ENCODE results near the gene SAMD14.
A peak's percentile ranks its signal among the peaks of the same experiment; 100 is the strongest.

Gene SAMD14

DNA sequence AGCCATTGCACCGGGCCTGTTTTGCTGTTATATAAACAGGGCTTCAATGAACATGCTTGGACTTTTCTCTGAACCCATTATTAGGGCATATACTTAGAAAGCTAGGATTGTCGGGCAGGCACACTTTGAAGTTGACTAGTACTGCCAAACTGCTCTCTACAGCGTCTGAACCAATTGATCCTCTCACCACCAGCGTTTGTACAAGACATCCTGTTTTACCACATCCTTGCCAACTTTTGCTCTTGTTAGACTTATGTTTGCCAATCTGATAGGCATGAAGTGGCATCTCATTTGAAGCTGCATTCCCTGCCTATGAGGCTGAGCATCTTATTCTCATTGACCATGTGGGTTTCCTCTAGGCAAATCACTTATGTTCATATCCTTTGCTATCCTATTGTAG is 27.9 kb upstream of the SAMD14 start:
- H3K9ac ChIP-seq (ENCODE audit: low read depth, low read length), result no peak overlapping the region
- no peak overlapping the region for H3K4me2 ChIP-seq (ENCODE audit: insufficient read depth, low read length)

GRCh38 chr17:50155115-50155819 is 25.3 kb upstream of the SAMD14 start:
- H3K4me2 ChIP-seq (ENCODE audit: insufficient read depth, low read length), result no peak overlapping the region
- no peak for ATAC-seq (ENCODE audit: insufficient read depth, low read depth)

More for the DNA sequence above, 27.9 kb upstream of the SAMD14 start:
- ATAC-seq (ENCODE audit: insufficient read depth, low read depth) (no peak), DNase-seq (peak; percentile 20)
- Histone ChIP-seq H3K27ac (ENCODE audit: low read length) (no peak overlapping the region), H3K27me3 (ENCODE audit: insufficient read depth, low read length, poor library complexity) (no peaks in the 10 kb centered on the region), H3K36me3 (ENCODE audit: insufficient read depth, low read length) (no peaks in the 10 kb centered on the region), H2AFZ (ENCODE audit: low read depth, low read length) (no peak overlapping the region), H3K79me2 (ENCODE audit: insufficient read depth, low read length) (no peaks in the 10 kb centered on the region), H3K4me3 (ENCODE audit: low read depth in 1 of 2, low read length in 2 of 2) (no peak overlapping the region), H4K20me1 (ENCODE audit: insufficient read depth, low read length) (no peaks in the 10 kb centered on the region), H3K4me1 (ENCODE audit: insufficient read depth, low read length) (peaks cover 20% of the 10 kb centered on the region), H3K9me3 (ENCODE audit: insufficient read depth, low read length, severe bottlenecking) (no peaks in the 10 kb centered on the region)
- TF ChIP-seq CTCF (IDR thresholded peaks at IDR 0.05; ENCODE audit: borderline replicate concordance, extremely low read depth, low read length, poor library complexity, severe bottlenecking) (no peak), EZH2 (IDR thresholded peaks at IDR 0.05; ENCODE audit: borderline replicate concordance, low read depth, low read length, severe bottlenecking) (no peak)

GRCh38 chr17:50154604-50155003 is 24.6 kb upstream of the SAMD14 start:
- TF ChIP-seq EZH2 (IDR thresholded peaks at IDR 0.05; ENCODE audit: borderline replicate concordance, low read depth, low read length, severe bottlenecking) (no peak), CTCF (IDR thresholded peaks at IDR 0.05; ENCODE audit: borderline replicate concordance, extremely low read depth, low read length, poor library complexity, severe bottlenecking) (no peak)
- no peak for ATAC-seq (ENCODE audit: insufficient read depth, low read depth)
- H3K36me3 ChIP-seq (ENCODE audit: insufficient read depth, low read length), result no peaks in the 10 kb centered on the region; the same call in 1 of the 2 replicates
- no peak overlapping the region for H2AFZ ChIP-seq (ENCODE audit: low read depth, low read length)
- no peaks in the 10 kb centered on the region for H3K27me3 ChIP-seq (ENCODE audit: insufficient read depth, low read length, poor library complexity)
- no peaks in the 10 kb centered on the region for H3K9me3 ChIP-seq (ENCODE audit: insufficient read depth, low read length, severe bottlenecking)
- H3K4me3 ChIP-seq (ENCODE audit: low read depth in 1 of 2, low read length in 2 of 2), result no peak overlapping the region
- no peak overlapping the region for H3K9ac ChIP-seq (ENCODE audit: low read depth, low read length)
- H3K27ac ChIP-seq (ENCODE audit: low read length), result no peak overlapping the region
- 0 out of 2 replicates have a peak, but pooled peaks cover 2% of the 10 kb centered on the region for H4K20me1 ChIP-seq (ENCODE audit: insufficient read depth, low read length)
- no peak for DNase-seq
- no peak overlapping the region for H3K4me2 ChIP-seq (ENCODE audit: insufficient read depth, low read length)
- H3K4me1 ChIP-seq (ENCODE audit: insufficient read depth, low read length), result peaks cover 18% of the 10 kb centered on the region
- peaks cover 11% of the 10 kb centered on the region for H3K79me2 ChIP-seq (ENCODE audit: insufficient read depth, low read length)

More at GRCh38 chr17:50155115-50155819, 25.3 kb upstream of the SAMD14 start:
- H3K4me3 ChIP-seq (ENCODE audit: low read depth in 1 of 2, low read length in 2 of 2), result no peak overlapping the region
- peaks cover 4% of the 10 kb centered on the region for H3K79me2 ChIP-seq (ENCODE audit: insufficient read depth, low read length)
- H3K9ac ChIP-seq (ENCODE audit: low read depth, low read length), result no peak overlapping the region
- peaks cover 15% of the 10 kb centered on the region for H3K4me1 ChIP-seq (ENCODE audit: insufficient read depth, low read length)
- TF ChIP-seq EZH2 (IDR thresholded peaks at IDR 0.05; ENCODE audit: borderline replicate concordance, low read depth, low read length, severe bottlenecking) (no peak), CTCF (IDR thresholded peaks at IDR 0.05; ENCODE audit: borderline replicate concordance, extremely low read depth, low read length, poor library complexity, severe bottlenecking) (no peak)
- no peaks in the 10 kb centered on the region for H3K27me3 ChIP-seq (ENCODE audit: insufficient read depth, low read length, poor library complexity)
- no peaks in the 10 kb centered on the region for H3K36me3 ChIP-seq (ENCODE audit: insufficient read depth, low read length)
- DNase-seq, result no peak
- no peak overlapping the region for H2AFZ ChIP-seq (ENCODE audit: low read depth, low read length)
- H4K20me1 ChIP-seq (ENCODE audit: insufficient read depth, low read length), result no peaks in the 10 kb centered on the region
- no peak overlapping the region for H3K27ac ChIP-seq (ENCODE audit: low read length)
- H3K9me3 ChIP-seq (ENCODE audit: insufficient read depth, low read length, severe bottlenecking), result no peaks in the 10 kb centered on the region

Measured in DND-41 (cell line).